Right lung (tissue), 5 donors: Measurements from ENCODE around the gene CABP1. TPM values are rescaled to one million over a fixed set of nuclear protein-coding genes. Genes with fewer than 3 reads are reported as not detected.

Experiments used
- DNase-seq, 2 donors: peaks; one replicate each; pipeline ENCODE4 v3.0.0-alpha.2; 2013
- polyA plus RNA-seq, 5 donors: library from polyadenylated mRNA; unstranded; fragments of 120-200 nt; gene quantifications; one replicate each; pipeline versions ENCODE4 v1.2.1 to v1.2.3, GENCODE V29; 2013; ENCODE audit warnings: inconsistent platforms in 1 of 5, low replicate concordance in 1 of 5; ENCODE audit not compliant: insufficient read length in 5 of 5, insufficient read depth in 1 of 5

Gene CABP1
- polyA plus RNA-seq, 5 donors, result 1.4 to 2.9 (median 2.2) TPM

- DNase-seq, result no peak
Observed at GRCh38 chr12:120630104-120630892, 10.1 kb upstream of the CABP1 start.

- DNase-seq, result no peak
Observed at GRCh38 chr12:120631097-120631496, 9.3 kb upstream of the CABP1 start.

GRCh38 chr12:120640861-120641833, 721 bp downstream of the CABP1 start:
- DNase-seq, result peak in 1 of 2 donors; percentile 55

GRCh38 chr12:120642121-120642520, 1.7 kb downstream of the CABP1 start:
- no peak for DNase-seq

- no peak for DNase-seq
Observed at GRCh38 chr12:120642826-120643225, 2.4 kb downstream of the CABP1 start.

- DNase-seq, result no peak
Observed at GRCh38 chr12:120643574-120643973, 3.1 kb downstream of the CABP1 start.

GRCh38 chr12:120646044-120646443, 5.6 kb downstream of the CABP1 start:
- no peak for DNase-seq

GRCh38 chr12:120647375-120647755, 6.9 kb downstream of the CABP1 start:
- no peak for DNase-seq

GRCh38 chr12:120649442-120650232, 9.2 kb downstream of the CABP1 start:
- DNase-seq, result peak in 1 of 2 donors; percentile 34

GRCh38 chr12:120650233-120650690, 9.8 kb downstream of the CABP1 start:
- no peak for DNase-seq

- DNase-seq, result no peak
Observed at GRCh38 chr12:120651821-120652220, 11.4 kb downstream of the CABP1 start.

GRCh38 chr12:120652656-120653435, 12.4 kb downstream of the CABP1 start:
- DNase-seq, result no peak

- no peak for DNase-seq
Observed at GRCh38 chr12:120653611-120654010, 13.2 kb downstream of the CABP1 start.

- DNase-seq, result no peak
Observed at GRCh38 chr12:120654656-120655055, 14.2 kb downstream of the CABP1 start.

GRCh38 chr12:120656008-120656407, 15.6 kb downstream of the CABP1 start:
- no peak for DNase-seq

GRCh38 chr12:120658286-120659150, 18.1 kb downstream of the CABP1 start:
- no peak for DNase-seq

GRCh38 chr12:120659151-120659525, 18.7 kb downstream of the CABP1 start:
- DNase-seq, result no peak

- no peak for DNase-seq
Observed at GRCh38 chr12:120661432-120661831, 21.0 kb downstream of the CABP1 start.

- no peak for DNase-seq
Observed at GRCh38 chr12:120662879-120663278, 22.5 kb downstream of the CABP1 start.

- no peak for DNase-seq
Observed at GRCh38 chr12:120663741-120664140, 23.3 kb downstream of the CABP1 start.
